Uterus (tissue), 4 donors: ENCODE measurements around the gene YWHAQ. TPM values are rescaled to one million over a fixed set of nuclear protein-coding genes. Genes with fewer than 3 reads are reported as not detected.

Experiments used
- DNase-seq, 2 donors: peaks; one replicate each; pipeline ENCODE4 v3.0.0-alpha.2; 2019 to 2020
- H3K27ac ChIP-seq, 2 donors: fragments of 200-600 bp; sonication (generic); 1 replicate in 1 of 2; 2 replicates in 1 of 2; pipeline ENCODE4 v1.5.1; 2016 to 2018
- H3K27me3 ChIP-seq, 2 donors: fragments of 200-600 bp; sonication (generic); one replicate each; pipeline ENCODE4 v1.5.1; 2018 to 2019; ENCODE audit warnings: control low read depth in 1 of 2
- H3K36me3 ChIP-seq, 2 donors: fragments of 200-600 bp; sonication (generic); one replicate each; pipeline ENCODE4 v1.5.1; 2019; ENCODE audit warnings: control low read depth in 1 of 2
- H3K4me1 ChIP-seq, 2 donors: fragments of 200-600 bp; sonication (generic); one replicate each; pipeline ENCODE4 v1.5.1; 2018 to 2019; ENCODE audit warnings: control low read depth in 1 of 2
- H3K4me3 ChIP-seq, 2 donors: fragments of 200-600 bp; sonication (generic); 1 replicate in 1 of 2; 2 replicates in 1 of 2; pipeline ENCODE4 v1.5.1; 2018 to 2019; ENCODE audit warnings: mild to moderate bottlenecking in 1 of 2
- H3K9me3 ChIP-seq, 2 donors: fragments of 200-600 bp; sonication (generic); one replicate each; pipeline ENCODE4 v1.5.1; 2019; ENCODE audit warnings: control low read depth in 1 of 2
- CTCF ChIP-seq, 4 experiments: fragments of 200-600 bp in 2 of 4; fragments of 450-650 bp in 2 of 4; sonication (generic) in 2 of 4; IDR thresholded peaks; one replicate each; pipeline ENCODE4 v1.5.1; 2016 to 2019; ENCODE audit warnings: antibody characterized with exemption in 4 of 4, mild to moderate bottlenecking in 2 of 4, moderate library complexity in 1 of 4
- POLR2A ChIP-seq, 2 donors: fragments of 450-650 bp; IDR thresholded peaks; one replicate each; pipeline ENCODE4 v1.6.1; 2016; ENCODE audit warnings: antibody characterized with exemption in 2 of 2, mild to moderate bottlenecking in 1 of 2, moderate library complexity in 1 of 2
- intact Hi-C: fragments of 100-400 bp; cut with DNase I; formaldehyde crosslinking; loops from one replicate; pipeline ENCODE4 v1.15.1; 2023; ENCODE audit warnings: low total_unique reads
- total RNA-seq, 4 donors: library from RNA; depleted of rRNA in 3 of 4; stranded (reverse); fragments of >200 nt in 3 of 4; gene quantifications; one replicate each; pipeline versions ENCODE4 v1.1.0 to v1.2.4, GENCODE V29; 2014 to 2023
- donor health status: DM: yes; HTN: yes; CAD: no.

Gene YWHAQ
- total RNA-seq, 4 donors from 2014 or later: 155 to 275 (median 254) TPM

- Histone ChIP-seq H3K27me3 (no peaks in the 10 kb centered on the region), H3K27ac (no peak overlapping the region), H3K36me3 (no peaks in the 10 kb centered on the region), H3K4me1 (no peaks in the 10 kb centered on the region), H3K4me3 (no peak overlapping the region), H3K9me3 (no peaks in the 10 kb centered on the region)
- intact Hi-C loops: no loop called here
- DNase-seq: no peak
- TF ChIP-seq CTCF (IDR thresholded peaks at IDR 0.05) (no peak), POLR2A (IDR thresholded peaks at IDR 0.05) (no peak)
Measured at GRCh38 chr2:9653485-9654271, 22.9 kb upstream of the YWHAQ start.

- intact Hi-C loops: no loop called here
- no peak for TF ChIP-seq CTCF (IDR thresholded peaks at IDR 0.05)
- TF ChIP-seq POLR2A (IDR thresholded peaks at IDR 0.05): no peak
- Histone ChIP-seq H3K4me3 (no peak overlapping the region), H3K27ac (no peak overlapping the region), H3K27me3 (no peaks in the 10 kb centered on the region), H3K9me3 (no peaks in the 10 kb centered on the region), H3K36me3 (no peaks in the 10 kb centered on the region), H3K4me1 (no peaks in the 10 kb centered on the region)
- no peak for DNase-seq
Measured at GRCh38 chr2:9652898-9653479, 22.2 kb upstream of the YWHAQ start.

- H3K4me3 ChIP-seq: no peak overlapping the region
- H3K36me3 ChIP-seq: no peaks in the 10 kb centered on the region
- no peaks in the 10 kb centered on the region for H3K9me3 ChIP-seq
- DNase-seq: no peak
- intact Hi-C loops: no loop called here
- no peaks in the 10 kb centered on the region for H3K4me1 ChIP-seq
- TF ChIP-seq CTCF (IDR thresholded peaks at IDR 0.05) (no peak), POLR2A (IDR thresholded peaks at IDR 0.05) (no peak)
- no peaks in the 10 kb centered on the region for H3K27me3 ChIP-seq
- no peak overlapping the region for H3K27ac ChIP-seq
Measured at GRCh38 chr2:9652267-9652666, 21.5 kb upstream of the YWHAQ start.

DNA sequence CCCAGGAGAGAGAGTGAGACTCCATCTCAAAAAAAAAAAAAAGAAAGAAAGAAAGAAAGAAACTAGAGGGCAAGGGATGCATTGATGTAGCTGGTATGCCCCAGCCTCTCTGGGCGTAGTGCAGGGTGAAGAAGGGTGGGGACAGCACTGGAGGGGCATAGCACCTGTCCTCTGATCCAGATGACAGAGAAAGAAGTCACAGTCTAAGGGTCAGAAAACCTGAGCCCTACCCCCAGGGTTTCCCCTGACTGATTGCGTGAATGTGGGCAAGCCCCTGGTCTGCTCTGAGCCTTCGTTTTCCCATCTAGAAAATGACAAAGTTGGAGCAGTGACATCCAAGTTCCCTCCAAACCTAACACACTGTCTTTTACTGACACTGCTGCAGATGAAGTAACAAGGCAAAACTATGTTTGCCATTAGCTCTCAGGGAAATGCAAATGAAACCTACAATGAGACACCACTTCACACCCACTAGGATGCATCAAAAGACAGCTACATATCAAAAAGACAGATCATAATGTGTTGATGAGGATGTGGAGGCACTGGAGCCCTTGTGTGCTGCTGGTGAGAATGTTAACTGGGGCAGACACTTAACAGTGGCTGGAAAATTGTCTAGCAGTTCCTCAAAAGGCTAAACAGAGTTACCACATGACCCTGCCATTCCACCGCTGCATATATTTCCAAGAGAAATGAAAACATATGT is 19.5 kb upstream of the YWHAQ start:
- intact Hi-C loops: no loop called here
- H3K27ac ChIP-seq: no peak overlapping the region
- no peaks in the 10 kb centered on the region for H3K36me3 ChIP-seq
- H3K27me3 ChIP-seq: no peaks in the 10 kb centered on the region
- no peaks in the 10 kb centered on the region for H3K4me1 ChIP-seq
- TF ChIP-seq POLR2A (IDR thresholded peaks at IDR 0.05) (no peak), CTCF (IDR thresholded peaks at IDR 0.05) (no peak)
- no peak overlapping the region for H3K4me3 ChIP-seq
- no peaks in the 10 kb centered on the region for H3K9me3 ChIP-seq
- DNase-seq: no peak

DNA sequence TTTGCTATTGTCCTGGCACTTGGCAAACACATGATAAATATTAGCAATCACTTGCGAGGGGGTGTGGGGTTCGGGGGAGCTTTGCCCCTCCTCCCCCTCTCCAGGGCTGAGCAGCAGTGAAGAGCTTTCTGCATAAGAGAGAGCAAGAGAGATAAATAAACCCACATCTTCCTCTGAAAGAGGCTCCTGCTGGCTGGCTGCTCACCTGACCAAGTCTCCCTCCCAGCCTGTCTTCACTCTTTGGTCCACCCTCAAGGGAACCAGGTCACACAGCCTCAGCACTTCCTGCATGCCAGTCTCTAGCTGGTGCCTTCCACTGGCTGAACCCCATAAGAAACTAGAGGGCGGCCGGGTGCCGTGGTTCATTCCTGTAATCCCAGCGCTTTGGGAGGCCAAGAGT is 18.5 kb upstream of the YWHAQ start:
- no peak overlapping the region for H3K4me3 ChIP-seq
- no peaks in the 10 kb centered on the region for H3K4me1 ChIP-seq
- TF ChIP-seq POLR2A (IDR thresholded peaks at IDR 0.05) (no peak), CTCF (IDR thresholded peaks at IDR 0.05) (no peak)
- H3K36me3 ChIP-seq: no peaks in the 10 kb centered on the region
- intact Hi-C loops: no loop called here
- no peaks in the 10 kb centered on the region for H3K9me3 ChIP-seq
- H3K27me3 ChIP-seq: no peaks in the 10 kb centered on the region
- no peak for DNase-seq
- no peak overlapping the region for H3K27ac ChIP-seq
